Left ventricle myocardium inferior (tissue), 1 donor: ENCODE measurements around the gene EHMT1. TPM values are rescaled to one million over a fixed set of nuclear protein-coding genes. Genes with fewer than 3 reads are reported as not detected.

Experiments used
- DNase-seq: peaks from one replicate; pipeline ENCODE4 v3.0.0-alpha.2; 2020
- H3K27ac ChIP-seq: fragments of 200-600 bp; replicated peaks from 2 replicates; pipeline ENCODE4 v1.8.0; 2021
- H3K27me3 ChIP-seq: fragments of 200-600 bp; 2 replicates; pipeline ENCODE4 v1.8.0; 2021; ENCODE audit warnings: low read depth
- H3K36me3 ChIP-seq: fragments of 200-600 bp; 2 replicates; pipeline ENCODE4 v1.8.0; 2021
- H3K4me1 ChIP-seq: fragments of 200-600 bp; 2 replicates; pipeline ENCODE4 v1.8.0; 2021
- H3K4me3 ChIP-seq: fragments of 200-600 bp; 2 replicates; pipeline ENCODE4 v1.8.0; 2021; ENCODE audit warnings: mild to moderate bottlenecking, moderate library complexity
- H3K9me3 ChIP-seq: fragments of 200-600 bp; replicated peaks from 2 replicates; pipeline ENCODE4 v1.8.0; 2021
- CTCF ChIP-seq: fragments of 200-600 bp; IDR thresholded peaks from 2 replicates; pipeline ENCODE4 v1.8.0; 2021; ENCODE audit warnings: antibody characterized with exemption, mild to moderate bottlenecking, borderline replicate concordance
- intact Hi-C: fragments of 100-400 bp; cut with micrococcal nuclease; formaldehyde crosslinking; loops from one replicate; pipeline ENCODE4 v1.11.0; 2022
- total RNA-seq: library from RNA; stranded (reverse); fragmentation: NEBNext Ultra II Directional; extraction: Animal tissue kit (Norgen Biotek cat#: 25700); gene quantifications from one replicate; pipeline ENCODE4 v1.2.1, GENCODE V29; 2021
- donor health status: DM: no; HTN: yes; CAD: no; lungs with severe emphysema.

Gene EHMT1
- total RNA-seq, 1 donor from 2014 or later = 31.3 TPM

GRCh38 chr9:137757613-137758029 lies 138.8 kb downstream of the EHMT1 start:
- DNase-seq = no peak
- Histone ChIP-seq H3K27me3 (no peaks in the 10 kb centered on the region), H3K36me3 (peaks cover 83% of the 10 kb centered on the region), H3K4me1 (peaks cover 10% of the 10 kb centered on the region), H3K4me3 (no peak overlapping the region), H3K27ac (no peak overlapping the region), H3K9me3 (peaks cover 11% of the 10 kb centered on the region)
- TF ChIP-seq CTCF = no peak
- intact Hi-C loops = no loop called here

- H3K36me3 ChIP-seq = peaks cover 83% of the 10 kb centered on the region
- no peaks in the 10 kb centered on the region for H3K27me3 ChIP-seq
- DNase-seq = no peak
- H3K27ac ChIP-seq = no peak overlapping the region
- no peak for TF ChIP-seq CTCF
- peaks cover 10% of the 10 kb centered on the region for H3K4me1 ChIP-seq
- intact Hi-C loops = no loop called here
- no peak overlapping the region for H3K4me3 ChIP-seq
- H3K9me3 ChIP-seq = peaks cover 11% of the 10 kb centered on the region
These were observed 139.3 kb downstream of the EHMT1 start for GRCh38 chr9:137758067-137758466.

- Histone ChIP-seq H3K4me1 (peaks cover 10% of the 10 kb centered on the region), H3K36me3 (peaks cover 82% of the 10 kb centered on the region), H3K27ac (no peak overlapping the region), H3K4me3 (no peak overlapping the region), H3K27me3 (no peaks in the 10 kb centered on the region), H3K9me3 (peaks cover 11% of the 10 kb centered on the region)
- intact Hi-C loops = no loop called here
- no peak for TF ChIP-seq CTCF
- DNase-seq = no peak
These were observed 140.3 kb downstream of the EHMT1 start for GRCh38 chr9:137759117-137759516.

- Histone ChIP-seq H3K4me1 (peaks cover 10% of the 10 kb centered on the region), H3K9me3 (peaks cover 11% of the 10 kb centered on the region), H3K27me3 (no peaks in the 10 kb centered on the region), H3K27ac (no peak overlapping the region), H3K4me3 (no peak overlapping the region), H3K36me3 (peaks cover 82% of the 10 kb centered on the region)
- no peak for DNase-seq
- intact Hi-C loops = no loop called here
- no peak for TF ChIP-seq CTCF
These were observed 141.0 kb downstream of the EHMT1 start for GRCh38 chr9:137759649-137760321.

GRCh38 chr9:137760426-137760825 lies 141.6 kb downstream of the EHMT1 start:
- DNase-seq = no peak
- intact Hi-C loops = no loop called here

More at GRCh38 chr9:137760426-137760825, 141.6 kb downstream of the EHMT1 start:
- Histone ChIP-seq H3K4me3 (no peak overlapping the region), H3K9me3 (peaks cover 5% of the 10 kb centered on the region), H3K27ac (no peak overlapping the region), H3K27me3 (no peaks in the 10 kb centered on the region), H3K36me3 (peaks cover 80% of the 10 kb centered on the region), H3K4me1 (peaks cover 10% of the 10 kb centered on the region)
- no peak for TF ChIP-seq CTCF
